Measurements from ENCODE around the gene BACH2.

The BACH2 gene

DNA sequence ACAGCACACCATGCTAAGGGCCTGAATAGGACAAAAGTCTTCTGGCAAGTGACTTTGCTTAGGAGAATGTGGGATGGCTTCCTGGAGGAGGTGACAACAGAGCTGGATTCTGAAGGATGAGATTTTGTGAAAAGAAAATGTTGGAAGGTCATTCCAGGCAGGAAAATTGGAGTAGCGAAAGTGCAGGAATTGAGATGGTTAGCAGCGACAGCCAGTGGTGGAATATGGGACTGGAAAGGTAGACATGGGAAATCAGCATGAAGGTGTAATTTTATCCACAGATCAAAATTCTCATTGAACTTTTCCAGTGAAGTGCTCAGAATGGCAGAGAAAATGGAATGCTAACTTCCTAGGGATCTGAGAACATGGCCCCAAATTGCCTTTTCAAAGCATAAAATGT is 5.7 kb upstream of the BACH2 start:
- in situ Hi-C loops (cut with MboI; ENCODE audit: low sequenced_read_pairs), result no loop called here

DNA sequence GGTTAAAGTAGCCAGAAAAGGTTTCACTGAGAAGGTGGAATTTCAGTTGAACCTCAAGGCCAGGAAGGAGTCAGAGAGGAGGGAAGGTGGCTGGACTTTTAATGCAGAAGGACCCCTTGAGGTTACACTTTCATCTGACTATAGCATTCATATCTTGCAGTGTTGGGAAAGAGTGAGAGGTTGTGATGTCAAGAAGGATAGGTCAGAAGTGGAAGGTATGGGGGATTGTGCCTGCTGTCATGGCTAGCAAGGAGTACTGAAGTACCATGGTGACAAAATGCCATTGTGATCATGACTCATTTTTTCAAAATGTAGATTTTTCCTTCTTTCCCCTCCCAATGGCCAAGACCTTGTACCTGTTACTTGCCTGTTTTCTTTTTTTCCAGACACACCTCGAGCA is 5.2 kb upstream of the BACH2 start:
- in situ Hi-C loops (cut with MboI; ENCODE audit: low sequenced_read_pairs), result no loop called here

- in situ Hi-C loops (cut with MboI; ENCODE audit: low sequenced_read_pairs), result loop anchor here (25.0 kb wide), 1 partner anchor 189 kb away; no protein-coding TSS in a partner anchor
Measured at GRCh38 chr6:90298459-90299053, 1.9 kb upstream of the BACH2 start.

DNA sequence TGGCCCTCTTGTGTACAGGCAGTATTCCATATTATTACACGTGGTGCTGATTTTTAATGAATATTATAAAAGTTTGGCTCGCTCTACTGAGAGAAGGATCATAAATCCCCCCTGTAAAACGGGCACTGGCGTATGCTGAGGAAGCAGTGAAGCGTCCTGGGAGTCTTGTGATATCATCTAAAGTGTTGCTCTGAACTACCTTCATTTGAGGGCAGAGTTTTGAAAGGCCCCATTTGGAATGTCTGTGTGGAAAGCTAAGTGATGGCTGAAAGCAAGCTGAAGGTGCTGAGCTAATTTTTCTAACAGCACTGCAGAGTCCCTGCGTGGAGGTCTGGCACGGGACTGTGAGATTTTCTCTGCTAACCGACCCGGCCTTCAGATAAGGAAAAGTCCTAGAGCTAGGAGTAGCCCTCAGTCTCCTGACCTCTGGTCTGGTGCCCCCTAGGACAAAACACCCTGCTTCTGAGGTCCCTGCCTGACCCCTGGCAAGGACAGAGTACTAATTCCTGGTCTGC is 1.3 kb upstream of the BACH2 start:
- in situ Hi-C loops (cut with MboI; ENCODE audit: low sequenced_read_pairs), result loop anchor here (25.0 kb wide), 1 partner anchor 189 kb away; no protein-coding TSS in a partner anchor

GRCh38 chr6:90297115-90297866 is 648 bp upstream of the BACH2 start:
- in situ Hi-C loops (cut with MboI; ENCODE audit: low sequenced_read_pairs), result loop anchor here (25.0 kb wide), 1 partner anchor 190 kb away; no protein-coding TSS in a partner anchor

DNA sequence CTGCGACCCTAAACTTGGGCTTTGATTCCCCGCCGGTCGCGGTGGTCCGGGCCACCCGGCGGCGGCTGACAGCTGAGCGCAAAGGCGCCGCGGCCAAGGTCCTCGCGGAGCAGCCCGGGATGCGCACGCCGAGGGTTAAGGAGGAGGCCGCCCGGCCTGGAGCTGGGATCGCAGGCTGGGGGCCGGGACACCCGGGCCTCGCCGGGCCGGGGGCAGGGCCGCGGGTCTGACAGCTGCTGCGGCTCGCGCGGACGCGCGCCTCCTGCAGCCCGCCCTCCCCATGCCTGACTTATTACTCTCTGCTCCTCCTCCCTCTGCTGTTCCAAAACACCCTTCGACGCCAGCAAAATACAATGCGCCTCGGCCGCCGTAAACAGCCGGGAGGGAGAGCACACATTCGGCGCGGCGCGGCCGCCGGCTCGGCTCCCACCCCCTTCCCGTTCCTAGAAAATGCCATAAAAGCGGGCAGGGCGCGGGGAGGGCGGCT is 746 bp downstream of the BACH2 start:
- in situ Hi-C loops (cut with MboI; ENCODE audit: low sequenced_read_pairs), result loop anchor here (25.0 kb wide), 1 partner anchor 191 kb away; no protein-coding TSS in a partner anchor

DNA sequence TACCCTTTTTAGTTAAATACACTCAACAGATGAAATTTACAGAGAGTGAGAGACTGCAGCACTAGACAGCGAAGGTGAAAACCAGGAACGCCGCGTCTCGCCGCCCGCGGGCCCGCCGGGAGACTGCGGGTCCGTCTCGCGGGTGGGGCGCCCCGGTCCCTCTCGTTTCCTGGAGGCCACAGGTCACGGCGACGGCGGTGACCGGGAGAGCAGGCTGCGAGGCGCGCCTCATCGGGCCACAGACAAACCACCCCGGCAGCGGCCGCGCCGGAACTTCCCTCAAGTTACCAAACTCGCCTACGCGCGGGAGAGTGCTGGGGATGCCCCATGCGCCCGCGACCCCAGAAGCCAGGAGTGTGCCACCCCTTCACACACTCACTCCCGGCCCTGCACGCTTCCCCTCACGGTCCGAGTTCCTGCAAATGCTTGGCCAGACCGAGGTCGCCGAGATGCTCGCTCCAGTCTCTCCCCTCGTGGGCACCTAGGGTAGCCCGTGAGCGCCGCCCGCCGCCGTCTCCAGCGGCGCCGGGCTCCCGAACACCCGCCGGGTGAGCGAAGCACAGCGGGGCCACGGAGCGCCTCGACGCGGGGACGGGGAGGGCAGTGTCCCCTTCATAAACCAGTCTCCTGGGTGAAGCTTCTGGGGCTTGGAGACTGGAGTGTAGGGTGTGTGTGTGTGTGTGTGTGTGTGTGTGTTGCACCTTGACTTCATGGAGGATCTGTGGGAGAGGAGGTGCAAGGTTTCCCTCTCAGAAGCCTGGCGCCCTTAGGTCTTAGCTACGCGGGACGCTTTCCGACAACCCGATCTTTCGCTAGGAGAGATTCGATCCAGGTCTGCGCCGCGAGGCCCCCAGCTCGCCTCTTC is 1.4 kb downstream of the BACH2 start:
- in situ Hi-C loops (cut with MboI; ENCODE audit: low sequenced_read_pairs), result loop anchor here (25.0 kb wide), 1 partner anchor 192 kb away; no protein-coding TSS in a partner anchor

GRCh38 chr6:90294614-90294988 is 2.0 kb downstream of the BACH2 start:
- in situ Hi-C loops (cut with MboI; ENCODE audit: low sequenced_read_pairs), result loop anchor here (25.0 kb wide), 1 partner anchor 193 kb away; no protein-coding TSS in a partner anchor

DNA sequence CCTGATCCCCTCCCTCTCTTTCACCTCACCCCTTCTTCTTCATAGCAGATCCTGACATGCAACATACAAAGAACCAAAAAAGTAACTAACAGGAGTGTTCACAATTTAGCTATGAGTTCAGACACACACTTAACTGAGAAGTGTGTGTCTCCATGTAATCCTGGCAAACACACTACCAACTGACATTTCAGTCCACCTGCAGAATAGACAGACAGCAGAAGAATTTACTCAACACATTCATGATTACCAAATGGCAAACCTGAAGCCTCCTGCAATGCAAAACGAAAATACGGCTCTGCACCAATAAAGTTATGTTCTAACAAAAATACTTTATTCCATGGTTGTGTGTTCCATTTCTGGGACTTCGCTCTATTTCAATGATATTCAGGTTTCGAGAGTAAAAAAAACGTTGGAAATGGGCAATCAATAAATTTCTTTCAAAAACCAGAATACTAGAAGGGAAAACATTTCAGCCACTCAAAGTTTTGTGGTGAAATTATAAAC is 2.6 kb downstream of the BACH2 start:
- in situ Hi-C loops (cut with MboI; ENCODE audit: low sequenced_read_pairs), result loop anchor here (25.0 kb wide), 1 partner anchor 193 kb away; no protein-coding TSS in a partner anchor

- in situ Hi-C loops (cut with MboI; ENCODE audit: low sequenced_read_pairs), result loop anchor here (25.0 kb wide), 1 partner anchor 194 kb away; no protein-coding TSS in a partner anchor
Measured at GRCh38 chr6:90293319-90293953, 3.2 kb downstream of the BACH2 start.

DNA sequence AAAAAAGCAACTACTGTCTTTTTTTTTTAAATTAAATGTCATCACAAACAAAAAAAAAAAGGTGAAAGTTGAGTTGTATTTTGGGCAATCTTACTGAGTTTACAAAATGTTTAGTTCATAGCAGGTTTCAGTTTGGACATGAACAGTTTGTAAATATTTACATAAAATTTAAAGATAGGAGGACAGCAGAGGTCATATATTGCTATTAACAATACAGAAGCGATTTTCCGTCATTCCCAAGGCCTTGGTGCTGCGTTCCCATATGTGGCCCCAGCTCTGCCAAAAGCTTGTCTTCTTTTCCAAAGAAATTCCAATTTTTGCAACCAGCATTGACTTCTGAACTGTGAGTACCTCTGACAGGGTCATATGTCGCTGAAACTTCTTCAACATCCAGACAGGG is 5.1 kb downstream of the BACH2 start:
- in situ Hi-C loops (cut with MboI; ENCODE audit: low sequenced_read_pairs), result loop anchor here (25.0 kb wide), 1 partner anchor 196 kb away; no protein-coding TSS in a partner anchor

- in situ Hi-C loops (cut with MboI; ENCODE audit: low sequenced_read_pairs), result loop anchor here (25.0 kb wide), 1 partner anchor 196 kb away; no protein-coding TSS in a partner anchor
Measured at GRCh38 chr6:90290811-90291420, 5.7 kb downstream of the BACH2 start.

GRCh38 chr6:90289902-90290301 is 6.7 kb downstream of the BACH2 start:
- in situ Hi-C loops (cut with MboI; ENCODE audit: low sequenced_read_pairs), result loop anchor here (25.0 kb wide), 1 partner anchor 197 kb away; no protein-coding TSS in a partner anchor

DNA sequence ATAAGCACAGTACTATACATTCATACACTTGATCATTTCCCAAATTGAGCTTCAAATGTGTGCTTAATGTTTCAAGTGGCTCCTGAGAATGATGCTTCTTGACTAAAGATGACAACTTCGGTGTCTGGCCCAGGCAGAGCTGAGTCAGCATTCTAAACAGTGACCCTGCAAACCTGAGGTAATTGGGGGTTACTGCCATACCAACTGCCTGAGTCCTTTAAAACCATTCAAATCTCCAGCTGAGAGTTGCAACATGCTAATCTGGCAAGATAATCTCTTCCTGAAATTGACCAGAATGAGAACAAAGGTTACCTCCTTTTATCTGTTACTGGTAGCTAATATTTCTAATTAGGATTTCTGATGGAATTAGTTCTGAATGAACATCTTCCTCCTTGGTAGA is 8.2 kb downstream of the BACH2 start:
- in situ Hi-C loops (cut with MboI; ENCODE audit: low sequenced_read_pairs), result loop anchor here (25.0 kb wide), 1 partner anchor 199 kb away; no protein-coding TSS in a partner anchor

DNA sequence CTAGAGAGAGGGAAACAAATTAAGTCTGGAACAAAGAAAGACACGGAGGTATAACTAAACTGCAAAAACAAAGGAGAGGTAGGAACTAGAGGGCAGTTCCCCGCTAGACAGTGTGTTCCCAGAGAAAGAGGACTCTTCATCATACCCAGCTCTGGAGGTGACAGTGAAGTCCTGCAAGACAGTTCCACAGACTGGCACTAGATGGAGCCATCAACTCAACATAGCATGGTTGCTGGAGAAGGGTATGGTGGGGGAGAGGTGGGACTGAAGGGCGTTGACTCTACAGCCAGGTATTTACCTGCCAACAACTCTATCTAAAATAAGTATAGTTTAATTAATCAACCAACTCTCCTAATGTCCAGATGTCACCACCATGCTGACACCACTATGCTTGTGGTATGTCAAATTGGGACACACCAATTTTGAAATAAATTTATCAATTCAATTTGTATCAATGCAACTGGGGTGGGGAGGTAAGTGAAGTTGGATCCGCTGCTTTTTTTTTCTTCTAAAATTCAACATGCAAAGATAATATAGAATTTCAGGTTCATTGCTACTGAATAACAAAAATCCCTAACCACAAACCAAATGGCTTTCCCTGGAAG is 9.7 kb downstream of the BACH2 start:
- in situ Hi-C loops (cut with MboI; ENCODE audit: low sequenced_read_pairs), result loop anchor here (25.0 kb wide), 1 partner anchor 200 kb away; no protein-coding TSS in a partner anchor

- in situ Hi-C loops (cut with MboI; ENCODE audit: low sequenced_read_pairs), result loop anchor here (25.0 kb wide), 1 partner anchor 202 kb away; no protein-coding TSS in a partner anchor
Measured at GRCh38 chr6:90285611-90286381, 10.8 kb downstream of the BACH2 start.

GRCh38 chr6:90285042-90285481 is 11.6 kb downstream of the BACH2 start:
- in situ Hi-C loops (cut with MboI; ENCODE audit: low sequenced_read_pairs), result loop anchor here (25.0 kb wide), 1 partner anchor 202 kb away; no protein-coding TSS in a partner anchor
